Tibial nerve (tissue), 4 donors: Measurements from ENCODE around the gene ANO10. TPM values are rescaled to one million over a fixed set of nuclear protein-coding genes. Genes with fewer than 3 reads are reported as not detected.

Experiments
- DNase-seq, 2 donors: peaks; one replicate each; pipeline ENCODE4 v3.0.0-alpha.2; 2019; ENCODE audit warnings: low spot score in 2 of 2
- H3K27ac ChIP-seq, 4 donors: fragments of 200-600 bp; sonication (generic) in 3 of 4; one replicate each; pipeline ENCODE4 v1.5.1; 2017 to 2019; ENCODE audit warnings: mild to moderate bottlenecking in 1 of 4
- H3K27me3 ChIP-seq, 2 donors: fragments of 200-600 bp; sonication (generic) in 1 of 2; one replicate each; pipeline versions ENCODE4 v1.5.1 to v1.6.0; 2017 to 2019
- H3K36me3 ChIP-seq, 3 donors: fragments of 200-600 bp; sonication (generic); one replicate each; pipeline ENCODE4 v1.5.1; 2018 to 2019
- H3K4me1 ChIP-seq, 4 donors: fragments of 200-600 bp; sonication (generic) in 3 of 4; one replicate each; pipeline ENCODE4 v1.5.1; 2017 to 2019
- H3K4me3 ChIP-seq, 4 donors: fragments of 200-600 bp; sonication (generic) in 3 of 4; one replicate each; pipeline ENCODE4 v1.5.1; 2017 to 2019; ENCODE audit warnings: mild to moderate bottlenecking in 1 of 4, moderate library complexity in 1 of 4
- H3K9me3 ChIP-seq, 4 donors: fragments of 200-600 bp; sonication (generic) in 3 of 4; one replicate each; pipeline ENCODE4 v1.5.1; 2017 to 2019
- EP300 ChIP-seq, 2 donors: sonication (generic); formaldehyde crosslinking; IDR thresholded peaks; one replicate each; pipeline ENCODE4 v1.6.1; 2017; ENCODE audit warnings: antibody characterized with exemption in 2 of 2, mild to moderate bottlenecking in 1 of 2
- POLR2A ChIP-seq, 2 donors: fragments of 450-650 bp; IDR thresholded peaks; one replicate each; pipeline ENCODE4 v1.6.1; 2017; ENCODE audit warnings: antibody characterized with exemption in 2 of 2, mild to moderate bottlenecking in 2 of 2, moderate library complexity in 2 of 2
- WGBS, 2 donors: methylation state at CpG; one replicate each; pipeline ENCODE4 v1.1.5; 2018; 5-methylcytosine and 5-hydroxymethylcytosine counted together
- total RNA-seq, 4 donors: library from RNA; depleted of rRNA; stranded (reverse); fragments of >200 nt; gene quantifications; one replicate each; pipeline ENCODE4 v1.1.0, GENCODE V29; 2016
- TF ChIP-seq, protein P1 (sequence below), 5 experiments: fragments of 200-600 bp in 3 of 5; fragments of 450-650 bp in 2 of 5; sonication (generic) in 3 of 5; IDR thresholded peaks; one replicate each; pipeline ENCODE4 v1.5.1; 2016 to 2019; ENCODE audit warnings: antibody characterized with exemption in 5 of 5, mild to moderate bottlenecking in 3 of 5, moderate library complexity in 2 of 5

ANO10 gene
- total RNA-seq, 4 donors from 2014 or later: 19.4 to 28.8 (median 21.2) TPM

- no peaks in the 10 kb centered on the region for H3K9me3 ChIP-seq
- H3K4me1 ChIP-seq: no peaks in the 10 kb centered on the region
- TF ChIP-seq EP300 (IDR thresholded peaks at IDR 0.05) (no peak), POLR2A (IDR thresholded peaks at IDR 0.05) (no peak)
- TF ChIP-seq, protein P1, sequence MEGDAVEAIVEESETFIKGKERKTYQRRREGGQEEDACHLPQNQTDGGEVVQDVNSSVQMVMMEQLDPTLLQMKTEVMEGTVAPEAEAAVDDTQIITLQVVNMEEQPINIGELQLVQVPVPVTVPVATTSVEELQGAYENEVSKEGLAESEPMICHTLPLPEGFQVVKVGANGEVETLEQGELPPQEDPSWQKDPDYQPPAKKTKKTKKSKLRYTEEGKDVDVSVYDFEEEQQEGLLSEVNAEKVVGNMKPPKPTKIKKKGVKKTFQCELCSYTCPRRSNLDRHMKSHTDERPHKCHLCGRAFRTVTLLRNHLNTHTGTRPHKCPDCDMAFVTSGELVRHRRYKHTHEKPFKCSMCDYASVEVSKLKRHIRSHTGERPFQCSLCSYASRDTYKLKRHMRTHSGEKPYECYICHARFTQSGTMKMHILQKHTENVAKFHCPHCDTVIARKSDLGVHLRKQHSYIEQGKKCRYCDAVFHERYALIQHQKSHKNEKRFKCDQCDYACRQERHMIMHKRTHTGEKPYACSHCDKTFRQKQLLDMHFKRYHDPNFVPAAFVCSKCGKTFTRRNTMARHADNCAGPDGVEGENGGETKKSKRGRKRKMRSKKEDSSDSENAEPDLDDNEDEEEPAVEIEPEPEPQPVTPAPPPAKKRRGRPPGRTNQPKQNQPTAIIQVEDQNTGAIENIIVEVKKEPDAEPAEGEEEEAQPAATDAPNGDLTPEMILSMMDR (IDR thresholded peaks at IDR 0.05): no peak
- H3K4me3 ChIP-seq: no peak overlapping the region
- no peak overlapping the region for H3K27ac ChIP-seq
- no peaks in the 10 kb centered on the region for H3K36me3 ChIP-seq
- DNase-seq: no peak
- H3K27me3 ChIP-seq: no peaks in the 10 kb centered on the region
- WGBS, 2 donors: 96 to 100% methylated on average over 2 of the region's 2 CpGs
These were observed 170.0 kb downstream of the ANO10 start for GRCh38 chr3:43451670-43452254.

- WGBS, 2 donors: 93 to 100% methylated on average over 1 of the region's 1 CpG
- Histone ChIP-seq H3K27ac (no peak overlapping the region), H3K36me3 (no peaks in the 10 kb centered on the region), H3K9me3 (no peaks in the 10 kb centered on the region), H3K27me3 (no peaks in the 10 kb centered on the region), H3K4me3 (no peak overlapping the region), H3K4me1 (no peaks in the 10 kb centered on the region)
- no peak for DNase-seq
- TF ChIP-seq, protein P1 (IDR thresholded peaks at IDR 0.05): no peak
- TF ChIP-seq POLR2A (IDR thresholded peaks at IDR 0.05) (no peak), EP300 (IDR thresholded peaks at IDR 0.05) (no peak)
These were observed 173.7 kb downstream of the ANO10 start for GRCh38 chr3:43448098-43448497.

DNA sequence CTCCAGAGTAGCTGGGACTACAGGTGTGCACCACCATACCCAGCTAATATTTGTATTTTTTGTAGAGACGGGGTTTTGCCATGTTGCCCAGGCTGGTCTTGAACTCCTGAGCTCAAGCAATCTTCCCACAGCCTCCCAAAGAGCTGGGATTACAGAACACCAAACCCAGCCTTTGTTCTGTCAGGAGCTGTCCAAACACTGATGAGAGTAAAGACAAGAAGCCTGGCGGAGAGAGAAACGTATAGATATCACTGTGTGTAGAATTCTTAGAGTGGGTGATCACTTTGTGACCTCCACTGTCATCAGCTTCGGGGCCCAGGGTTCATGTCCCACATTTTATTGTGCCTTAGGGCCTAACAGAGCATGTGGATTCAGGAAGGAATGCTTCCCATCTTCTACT is 176.0 kb downstream of the ANO10 start:
- Histone ChIP-seq H3K27me3 (no peaks in the 10 kb centered on the region), H3K4me1 (no peaks in the 10 kb centered on the region), H3K36me3 (no peaks in the 10 kb centered on the region), H3K4me3 (no peak overlapping the region), H3K27ac (no peak overlapping the region), H3K9me3 (no peaks in the 10 kb centered on the region)
- no peak for TF ChIP-seq EP300 (IDR thresholded peaks at IDR 0.05)
- TF ChIP-seq, protein P1 (IDR thresholded peaks at IDR 0.05): no peak
- TF ChIP-seq POLR2A (IDR thresholded peaks at IDR 0.05): no peak
- WGBS, 2 donors: 63 to 65% methylated on average over 4 of the region's 4 CpGs
- no peak for DNase-seq

- H3K4me3 ChIP-seq: no peak overlapping the region
- no peak overlapping the region for H3K27ac ChIP-seq
- no peak for DNase-seq
- no peaks in the 10 kb centered on the region for H3K27me3 ChIP-seq
- 83 to 97% methylated on average over 2 of the region's 2 CpGs for WGBS, 2 donors
- TF ChIP-seq EP300 (IDR thresholded peaks at IDR 0.05): no peak
- TF ChIP-seq, protein P1 (IDR thresholded peaks at IDR 0.05): no peak
- no peak for TF ChIP-seq POLR2A (IDR thresholded peaks at IDR 0.05)
- H3K36me3 ChIP-seq: peaks cover 0 to 14% (median 0%) of the 10 kb centered on the region in 3 donors
- peaks cover 0 to 18% (median 0%) of the 10 kb centered on the region in 4 donors for H3K9me3 ChIP-seq
- no peaks in the 10 kb centered on the region for H3K4me1 ChIP-seq
These were observed 178.9 kb downstream of the ANO10 start for GRCh38 chr3:43442872-43443395.

DNA sequence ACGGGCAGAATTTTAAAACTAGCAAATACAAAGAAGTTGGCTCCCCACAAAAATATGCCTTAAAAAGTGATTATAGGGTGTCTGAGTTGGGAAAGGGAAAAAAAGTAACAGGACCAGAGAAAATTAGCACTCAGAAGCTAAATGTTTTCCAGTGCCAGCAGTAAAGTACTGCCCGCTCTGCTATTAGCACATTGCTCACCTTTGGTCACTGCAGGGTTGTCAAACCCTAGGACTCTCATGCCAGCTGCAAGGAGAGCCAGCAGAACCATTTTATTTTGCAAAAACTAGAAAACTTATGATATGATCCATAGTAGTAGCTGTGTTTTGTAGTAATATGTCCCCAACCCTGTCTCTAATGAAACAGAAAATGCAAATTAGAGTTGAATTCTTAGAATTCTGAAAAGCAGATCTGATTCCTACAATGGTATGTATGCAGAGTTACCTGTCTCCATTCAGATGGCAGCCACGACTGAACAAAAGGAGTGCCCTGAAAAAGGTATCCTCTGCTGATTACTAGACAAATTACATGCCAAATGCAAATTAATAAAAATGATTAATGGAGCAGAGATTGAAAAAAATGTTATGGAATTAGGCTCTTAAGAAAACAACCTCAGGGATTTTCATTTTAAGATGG is 185.2 kb downstream of the ANO10 start:
- no peaks in the 10 kb centered on the region for H3K27me3 ChIP-seq
- no peaks in the 10 kb centered on the region for H3K4me1 ChIP-seq
- no peak for TF ChIP-seq EP300 (IDR thresholded peaks at IDR 0.05)
- TF ChIP-seq, protein P1 (IDR thresholded peaks at IDR 0.05): no peak
- TF ChIP-seq POLR2A (IDR thresholded peaks at IDR 0.05): no peak
- WGBS, 2 donors: 79 to 83% methylated on average over 3 of the region's 3 CpGs
- peaks cover 0 to 28% (median 0%) of the 10 kb centered on the region in 4 donors for H3K9me3 ChIP-seq
- peaks cover 0 to 31% (median 0%) of the 10 kb centered on the region in 3 donors for H3K36me3 ChIP-seq
- DNase-seq: no peak
- H3K27ac ChIP-seq: no peak overlapping the region
- H3K4me3 ChIP-seq: no peak overlapping the region
